Calu3 (cell line): ENCODE data around the gene RPUSD1. TPM values are rescaled to one million over a fixed set of nuclear protein-coding genes. Genes with fewer than 3 reads are reported as not detected.
"Not testable (repeated sequence)": the region's sequence is repeated elsewhere in the genome, so short reads cannot be mapped to it uniquely, and the experiment has no call there.

Source experiments
- BruUV-seq: library from RNA; stranded (reverse); fragments of 400-500 nt; replicated peaks from 2 replicates; lab custom pipeline; 2021; lab: Mats Ljungman, UMichigan
- CTCF ChIA-PET: fragments of 300-600 bp; sonication (Branson Sonifier 250); formaldehyde crosslinking; loops from one replicate; lab custom pipeline; 2022; ENCODE audit warnings: antibody characterized with exemption; lab: Charles Lee
- DNase-seq: peaks from one replicate; pipeline ENCODE4 v3.0.0; 2022
- H3K27ac Mint-ChIP-seq: one replicate; pipeline ENCODE4 v1.8.0; 2022; ENCODE audit warnings: mixed read lengths; ENCODE audit not compliant: unreplicated experiment
- H3K27me3 Mint-ChIP-seq: one replicate; pipeline ENCODE4 v1.8.0; 2022; ENCODE audit warnings: mixed read lengths; ENCODE audit not compliant: unreplicated experiment
- H3K36me3 Mint-ChIP-seq: one replicate; pipeline ENCODE4 v1.8.0; 2022; ENCODE audit warnings: mild to moderate bottlenecking, moderate library complexity, mixed read lengths; ENCODE audit not compliant: insufficient read depth, unreplicated experiment
- H3K4me1 Mint-ChIP-seq: one replicate; pipeline ENCODE4 v1.8.0; 2022; ENCODE audit warnings: mild to moderate bottlenecking, low read depth, mixed read lengths; ENCODE audit not compliant: unreplicated experiment
- H3K4me3 Mint-ChIP-seq: one replicate; pipeline ENCODE4 v1.8.0; 2022; ENCODE audit warnings: mild to moderate bottlenecking, low read depth, moderate library complexity, mixed read lengths; ENCODE audit not compliant: unreplicated experiment
- H3K9me3 Mint-ChIP-seq: one replicate; pipeline ENCODE4 v1.8.0; 2022; ENCODE audit warnings: low read depth, mixed read lengths; ENCODE audit not compliant: unreplicated experiment
- intact Hi-C: fragments of 100-400 bp; cut with micrococcal nuclease; formaldehyde crosslinking; loops from one replicate; pipeline ENCODE4 v1.10.0; 2022; ENCODE audit not compliant: unreplicated experiment
- total RNA-seq: library from RNA; stranded (reverse); gene quantifications from 2 replicates; pipeline ENCODE4 v1.2.3, GENCODE V29; 2022
- TF ChIP-seq, protein P1 (sequence below): fragments of 200-600 bp; IDR thresholded peaks from one replicate; pipeline ENCODE4 v1.8.0; 2022; ENCODE audit warnings: antibody characterized with exemption; ENCODE audit not compliant: unreplicated experiment

Gene RPUSD1
- total RNA-seq, 1 experiment from 2014 or later, result 47.5 TPM

DNA sequence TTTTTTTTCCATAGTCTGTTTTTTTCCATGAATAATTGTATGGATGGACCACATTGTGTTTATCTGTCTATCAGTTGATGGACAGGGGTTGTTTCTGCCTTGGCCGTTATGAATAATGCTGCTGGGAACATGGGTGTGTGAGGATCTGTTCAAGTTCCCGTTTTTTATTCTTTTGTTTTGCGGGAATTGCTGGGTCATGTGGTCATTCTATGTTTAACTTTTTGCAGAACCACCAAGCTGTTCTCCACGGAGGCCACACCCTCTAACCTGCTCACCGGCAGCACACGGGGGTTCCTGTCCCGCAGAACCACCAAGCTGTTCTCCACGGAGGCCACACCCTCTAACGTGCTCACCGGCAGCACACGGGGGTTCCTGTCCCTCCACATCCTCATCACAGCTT is 33.5 kb downstream of the RPUSD1 start:
- peaks cover 15% of the 10 kb centered on the region for H3K4me1 Mint-ChIP-seq
- H3K27ac Mint-ChIP-seq, result no peak overlapping the region
- CTCF ChIA-PET, result interaction anchor here (0.6 kb wide), 1 partner anchor 19 kb away, joined by 5 read pairs; no protein-coding TSS in a partner anchor
- H3K9me3 Mint-ChIP-seq, result no peaks in the 10 kb centered on the region
- DNase-seq, result no peak
- intact Hi-C loops, result no loop called here
- TF ChIP-seq, protein P1, sequence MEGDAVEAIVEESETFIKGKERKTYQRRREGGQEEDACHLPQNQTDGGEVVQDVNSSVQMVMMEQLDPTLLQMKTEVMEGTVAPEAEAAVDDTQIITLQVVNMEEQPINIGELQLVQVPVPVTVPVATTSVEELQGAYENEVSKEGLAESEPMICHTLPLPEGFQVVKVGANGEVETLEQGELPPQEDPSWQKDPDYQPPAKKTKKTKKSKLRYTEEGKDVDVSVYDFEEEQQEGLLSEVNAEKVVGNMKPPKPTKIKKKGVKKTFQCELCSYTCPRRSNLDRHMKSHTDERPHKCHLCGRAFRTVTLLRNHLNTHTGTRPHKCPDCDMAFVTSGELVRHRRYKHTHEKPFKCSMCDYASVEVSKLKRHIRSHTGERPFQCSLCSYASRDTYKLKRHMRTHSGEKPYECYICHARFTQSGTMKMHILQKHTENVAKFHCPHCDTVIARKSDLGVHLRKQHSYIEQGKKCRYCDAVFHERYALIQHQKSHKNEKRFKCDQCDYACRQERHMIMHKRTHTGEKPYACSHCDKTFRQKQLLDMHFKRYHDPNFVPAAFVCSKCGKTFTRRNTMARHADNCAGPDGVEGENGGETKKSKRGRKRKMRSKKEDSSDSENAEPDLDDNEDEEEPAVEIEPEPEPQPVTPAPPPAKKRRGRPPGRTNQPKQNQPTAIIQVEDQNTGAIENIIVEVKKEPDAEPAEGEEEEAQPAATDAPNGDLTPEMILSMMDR, result no peak
- BruUV-seq, result no TSS peak
- H3K4me3 Mint-ChIP-seq, result no peak overlapping the region
- H3K36me3 Mint-ChIP-seq, result no peaks in the 10 kb centered on the region
- peaks cover 80% of the 10 kb centered on the region for H3K27me3 Mint-ChIP-seq

DNA sequence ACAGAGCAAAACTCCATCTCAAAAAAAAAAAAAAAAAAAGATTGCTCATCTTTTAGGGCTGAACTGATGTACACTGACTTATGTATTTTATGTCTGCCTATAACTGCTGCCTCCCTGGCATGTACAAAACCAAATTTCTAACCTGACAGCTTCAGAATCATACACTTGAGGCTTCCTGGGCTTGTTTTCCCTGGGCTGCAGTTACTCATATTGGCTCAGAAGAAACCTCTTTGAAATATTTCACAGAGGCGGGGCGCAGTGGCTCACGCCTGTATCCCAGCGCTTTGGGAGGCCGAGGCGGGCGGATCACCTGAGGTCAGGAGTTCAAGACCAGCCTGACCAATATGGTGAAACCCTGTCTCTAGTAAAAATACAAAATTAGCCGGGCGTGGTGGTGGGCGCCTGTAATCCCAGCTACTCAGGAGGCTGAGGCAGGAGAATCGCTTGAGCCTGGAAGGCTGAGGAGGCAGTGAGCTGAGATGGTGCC is 34.0 kb downstream of the RPUSD1 start:
- DNase-seq, H3K9me3 Mint-ChIP-seq, H3K36me3 Mint-ChIP-seq, H3K27ac Mint-ChIP-seq, BruUV-seq, intact Hi-C loops, H3K4me3 Mint-ChIP-seq: not testable (repeated sequence)
- H3K27me3 Mint-ChIP-seq, result peaks cover 80% of the 10 kb centered on the region
- CTCF ChIA-PET, result interaction anchor here (0.7 kb wide), 1 partner anchor 24 kb away, joined by 5 read pairs; no protein-coding TSS in a partner anchor
- H3K4me1 Mint-ChIP-seq, result peaks cover 12% of the 10 kb centered on the region

DNA sequence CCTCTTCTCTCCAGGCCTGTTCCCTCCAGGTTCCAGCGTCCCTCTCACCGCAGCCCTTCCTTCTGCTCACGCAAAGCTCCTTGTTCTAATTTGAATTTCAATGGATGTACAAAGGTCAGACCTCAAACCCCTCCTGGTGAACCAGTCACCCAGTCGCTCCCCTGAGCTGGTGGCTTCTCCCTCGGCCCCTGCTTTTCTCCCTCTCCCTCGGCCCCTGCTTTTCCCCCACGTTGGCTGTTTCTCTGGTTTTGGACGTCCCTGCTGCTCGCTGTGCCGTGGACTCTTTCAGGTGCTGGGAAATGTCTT is 36.2 kb downstream of the RPUSD1 start:
- CTCF ChIA-PET, result interaction anchor here (0.8 to 1.2 kb wide), 2 partner anchors 11 to 24 kb away, joined by 4 read pairs; partner anchors contain the start of gene CIAO3
- Mint-ChIP-seq H3K4me1 (peaks cover 12% of the 10 kb centered on the region), H3K27me3 (peaks cover 79% of the 10 kb centered on the region), H3K36me3 (peaks cover 12% of the 10 kb centered on the region), H3K27ac (no peak overlapping the region), H3K4me3 (no peak overlapping the region), H3K9me3 (no peaks in the 10 kb centered on the region)
- TF ChIP-seq, protein P1, result no peak
- BruUV-seq, result no TSS peak
- intact Hi-C loops, result no loop called here
- DNase-seq, result no peak

DNA sequence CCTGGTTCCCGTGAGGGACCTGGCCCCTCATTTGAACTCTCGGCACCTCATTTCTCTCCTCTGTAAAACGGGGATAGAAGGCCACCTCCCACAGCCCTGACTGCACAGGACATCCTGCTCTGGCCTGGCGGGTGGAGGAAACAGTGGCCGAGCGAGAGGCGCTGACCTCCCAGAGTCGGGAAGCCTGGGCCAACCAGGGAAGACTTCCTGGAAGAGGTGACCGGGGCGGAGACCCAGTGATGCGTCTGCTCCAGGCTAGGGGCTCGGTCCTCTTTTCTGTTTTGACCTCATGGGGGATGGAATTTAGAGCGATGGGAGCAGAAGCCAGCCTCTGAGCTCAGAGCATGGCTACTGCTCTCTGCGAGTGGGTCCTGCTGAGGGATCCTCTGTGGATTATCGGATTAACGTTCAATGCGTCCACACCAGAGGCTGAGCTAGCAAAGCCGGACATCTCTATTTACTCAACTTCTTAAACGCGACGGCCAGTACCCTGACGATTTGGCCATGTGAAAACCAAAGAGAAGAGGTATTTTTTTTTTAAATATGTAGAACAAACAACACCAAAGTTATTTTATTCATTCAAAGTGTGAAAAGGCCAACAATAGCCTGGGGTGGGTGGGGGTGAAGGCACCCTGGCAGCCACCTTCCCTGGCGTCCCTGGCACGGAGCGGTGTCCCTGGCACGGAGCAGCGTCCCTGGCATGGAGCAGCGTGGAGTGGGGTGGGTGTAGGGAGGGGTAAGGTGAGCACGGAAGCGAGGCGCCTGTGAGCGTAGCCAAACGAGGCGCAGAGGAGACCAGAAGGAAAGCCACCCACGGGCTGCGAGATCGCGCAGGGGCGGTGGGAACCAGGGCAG is 36.8 kb downstream of the RPUSD1 start:
- intact Hi-C loops, result no loop called here
- peaks cover 12% of the 10 kb centered on the region for H3K4me1 Mint-ChIP-seq
- no peak overlapping the region for H3K4me3 Mint-ChIP-seq
- no peaks in the 10 kb centered on the region for H3K9me3 Mint-ChIP-seq
- no TSS peak for BruUV-seq
- TF ChIP-seq, protein P1, result no peak
- DNase-seq, result no peak
- H3K36me3 Mint-ChIP-seq, result peaks cover 12% of the 10 kb centered on the region
- no peak overlapping the region for H3K27ac Mint-ChIP-seq
- H3K27me3 Mint-ChIP-seq, result peaks cover 74% of the 10 kb centered on the region
- CTCF ChIA-PET, result interaction anchor here (0.8 to 1.3 kb wide), 4 partner anchors 10 to 33 kb away, joined by 3 to 4 read pairs (median 4); partner anchors contain the start of gene CIAO3
